ENCODE measurements around the gene CWC25. TPM values are rescaled to one million over a fixed set of nuclear protein-coding genes. Genes with fewer than 3 reads are reported as not detected.
A peak's percentile ranks its signal among the peaks of the same experiment; 100 is the strongest.

CWC25 gene
- total and polyA plus RNA-seq, 2 of the 13 experiments (the other 11 are each of a cell fraction or from before 2014, with no cell fraction given) = 15.6 to 22.7 TPM

DNA sequence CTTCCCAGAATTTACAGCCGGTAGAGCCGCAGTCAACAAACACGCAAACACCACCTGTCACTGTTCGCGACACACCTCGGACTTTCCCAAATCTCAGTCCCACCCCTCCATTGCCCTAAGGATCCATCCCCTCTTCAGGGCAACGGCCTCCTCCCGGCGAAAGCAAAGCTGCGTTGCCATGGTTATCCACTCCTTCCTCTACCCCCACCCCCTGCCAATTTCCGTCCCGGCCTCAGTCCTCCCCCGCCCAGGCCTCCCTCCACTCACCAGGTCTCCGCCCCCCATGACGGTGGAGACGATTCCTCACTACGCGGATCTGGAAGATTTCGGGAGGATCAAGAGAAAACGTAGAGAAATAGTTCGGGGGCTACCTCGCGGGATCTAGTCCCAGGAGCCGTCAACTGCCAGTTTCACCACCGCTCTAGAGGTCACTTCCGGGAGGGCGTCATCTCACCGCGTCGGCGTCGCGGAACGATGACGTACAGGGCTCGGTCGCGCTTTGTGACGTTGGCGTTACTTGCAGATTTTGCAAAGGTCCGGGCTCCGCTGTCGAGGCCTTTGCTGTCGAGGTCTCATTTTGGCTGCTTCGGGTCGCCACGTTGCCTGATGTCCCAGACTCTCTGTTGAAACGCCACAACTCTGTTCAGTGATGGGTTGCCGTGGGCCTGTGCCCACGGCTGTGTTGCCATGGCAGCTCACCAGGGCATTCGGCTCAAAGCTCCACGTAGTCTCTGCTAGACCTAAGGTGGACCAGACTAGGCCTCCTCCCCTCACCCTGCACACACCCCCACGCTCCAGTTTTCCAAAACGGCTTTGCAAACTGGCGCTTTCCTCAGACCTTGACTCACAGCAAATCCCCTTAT, at the start of gene CWC25 (continued):
- TF ChIP-seq ZBTB40 (IDR thresholded peaks at IDR 0.05) (peak; percentile 28; the same call in 1 of the 2 replicates), ZBTB40 (CRISPR knock-in tag; IDR thresholded peaks at IDR 0.05) (peak; percentile 63), ZNF362 (CRISPR knock-in tag; IDR thresholded peaks at IDR 0.05; ENCODE audit: borderline replicate concordance) (peak; percentile 79), ZBTB7A (CRISPR knock-in tag; IDR thresholded peaks at IDR 0.05) (peak; percentile 80; the same call in 1 of the 2 replicates), TAF15 (IDR thresholded peaks at IDR 0.05; ENCODE audit: low read depth, low read length, poor library complexity, severe bottlenecking) (peak; percentile 94), ZNF274 (CRISPR knock-in tag; IDR thresholded peaks at IDR 0.05) (peak; percentile 96), RNF2 (conservative IDR thresholded peaks at IDR 0.05; ENCODE audit: low read depth) (peak; percentile 90), ZSCAN9 (CRISPR knock-in tag; IDR thresholded peaks at IDR 0.05; ENCODE audit: borderline replicate concordance) (peak; percentile 98), ZNF333 (CRISPR knock-in tag; IDR thresholded peaks at IDR 0.05; ENCODE audit: borderline replicate concordance) (peak; percentile 94), MZF1 (CRISPR knock-in tag; IDR thresholded peaks at IDR 0.05; ENCODE audit: borderline replicate concordance) (peak; percentile 79; the same call in 1 of the 2 replicates), ATRX (CRISPR knock-in tag; IDR thresholded peaks at IDR 0.05; ENCODE audit: borderline replicate concordance) (no peak), ZXDC (CRISPR knock-in tag; IDR thresholded peaks at IDR 0.05) (peak; percentile 94), PLRG1 (conservative IDR thresholded peaks at IDR 0.05) (no peak), SP4 (CRISPR knock-in tag; IDR thresholded peaks at IDR 0.05) (peak; percentile 93), SATB2 (CRISPR knock-in tag; IDR thresholded peaks at IDR 0.05) (no peak)

Data from HepG2 (cell line).